Subcutaneous abdominal adipose tissue (tissue), 5 donors: ENCODE results near the gene UST.
A peak's percentile ranks its signal among the peaks of the same experiment; 100 is the strongest.
"Not testable (repeated sequence)": the region's sequence is repeated elsewhere in the genome, so short reads cannot be mapped to it uniquely, and the experiment has no call there.

Experiments used
- H3K27ac ChIP-seq: one replicate; pipeline ENCODE4 v1.7.0; 2013; ENCODE audit warnings: low read depth, mild to moderate bottlenecking, inconsistent platforms, low read length, moderate library complexity
- H3K27me3 ChIP-seq, 5 donors: one replicate each; pipeline ENCODE4 v1.7.0; 2013; ENCODE audit warnings: low read length in 5 of 5, inconsistent platforms in 1 of 5; ENCODE audit not compliant: control insufficient read depth in 5 of 5, insufficient read depth in 4 of 5
- H3K36me3 ChIP-seq, 5 donors: one replicate each; pipeline ENCODE4 v1.7.0; 2013; ENCODE audit warnings: low read length in 5 of 5; ENCODE audit not compliant: control insufficient read depth in 5 of 5, insufficient read depth in 5 of 5
- H3K4me1 ChIP-seq, 5 donors: one replicate each; pipeline ENCODE4 v1.7.0; 2013; ENCODE audit warnings: low read length in 5 of 5, mild to moderate bottlenecking in 3 of 5, moderate library complexity in 1 of 5; ENCODE audit not compliant: control insufficient read depth in 5 of 5, insufficient read depth in 5 of 5
- H3K4me3 ChIP-seq, 5 donors: one replicate each; pipeline ENCODE4 v1.7.0; 2013; ENCODE audit warnings: low read length in 5 of 5, low read depth in 1 of 5
- H3K9ac ChIP-seq, 5 donors: one replicate each; pipeline ENCODE4 v1.7.0; 2013; ENCODE audit warnings: low read length in 5 of 5, mild to moderate bottlenecking in 4 of 5, moderate library complexity in 3 of 5
- H3K9me3 ChIP-seq, 5 donors: one replicate each; pipeline ENCODE4 v1.7.0; 2013; ENCODE audit warnings: low read length in 5 of 5; ENCODE audit not compliant: control insufficient read depth in 5 of 5
- donor health status: healthy.
- donor health status: healthy.
- donor health status: healthy.
- donor health status: healthy.
- donor health status: healthy.

UST gene

GRCh38 chr6:148868901-148869300 lies 122.1 kb downstream of the UST start:
- Histone ChIP-seq H3K9me3 (no peaks in the 10 kb centered on the region), H3K36me3 (no peaks in the 10 kb centered on the region), H3K9ac (no peak overlapping the region), H3K4me3 (no peak overlapping the region), H3K27ac (no peak overlapping the region), H3K27me3 (no peaks in the 10 kb centered on the region), H3K4me1 (no peaks in the 10 kb centered on the region)

GRCh38 chr6:148869585-148869984 lies 122.8 kb downstream of the UST start:
- H3K27me3 ChIP-seq = no peaks in the 10 kb centered on the region
- no peak overlapping the region for H3K27ac ChIP-seq
- H3K4me1 ChIP-seq = peaks cover 0 to 3% (median under 1%) of the 10 kb centered on the region in 5 donors
- H3K36me3 ChIP-seq = no peaks in the 10 kb centered on the region
- no peak overlapping the region for H3K9ac ChIP-seq
- no peak overlapping the region for H3K4me3 ChIP-seq
- H3K9me3 ChIP-seq = no peaks in the 10 kb centered on the region

GRCh38 chr6:148873154-148873553 lies 126.3 kb downstream of the UST start:
- no peaks in the 10 kb centered on the region for H3K36me3 ChIP-seq
- no peak overlapping the region for H3K9ac ChIP-seq
- no peak overlapping the region for H3K27ac ChIP-seq
- no peaks in the 10 kb centered on the region for H3K27me3 ChIP-seq
- H3K9me3 ChIP-seq = no peaks in the 10 kb centered on the region
- no peak overlapping the region for H3K4me3 ChIP-seq
- H3K4me1 ChIP-seq = peaks cover 2 to 9% (median 7%) of the 10 kb centered on the region in 5 donors

DNA sequence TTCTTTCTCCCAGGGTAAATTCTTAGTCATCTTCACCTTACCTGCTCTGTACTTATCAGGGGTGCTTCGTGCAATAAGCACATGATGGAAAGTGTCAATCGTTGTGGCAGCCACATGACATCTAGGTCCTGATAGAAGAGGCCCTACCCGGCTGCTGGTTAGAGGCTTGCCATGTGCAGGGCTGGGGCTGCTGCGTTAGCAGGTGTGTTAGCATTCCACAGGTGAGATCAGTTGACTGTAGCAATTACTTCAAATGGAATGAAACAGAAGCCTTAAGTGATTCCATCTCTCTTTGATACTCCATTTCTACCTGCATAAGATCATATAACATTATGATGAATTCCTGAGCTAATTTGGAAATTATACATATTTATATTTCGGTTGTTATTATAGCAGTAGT lies 127.0 kb downstream of the UST start:
- no peaks in the 10 kb centered on the region for H3K9me3 ChIP-seq
- H3K4me1 ChIP-seq = peaks cover 2 to 9% (median 7%) of the 10 kb centered on the region in 5 donors
- H3K4me3 ChIP-seq = no peak overlapping the region
- no peak overlapping the region for H3K27ac ChIP-seq
- no peaks in the 10 kb centered on the region for H3K27me3 ChIP-seq
- no peaks in the 10 kb centered on the region for H3K36me3 ChIP-seq
- H3K9ac ChIP-seq = no peak overlapping the region

GRCh38 chr6:148874698-148875293 lies 128.0 kb downstream of the UST start:
- Histone ChIP-seq H3K9me3 (no peaks in the 10 kb centered on the region), H3K36me3 (no peaks in the 10 kb centered on the region), H3K4me1 (peaks cover 2 to 9% (median 7%) of the 10 kb centered on the region in 5 donors), H3K27me3 (no peaks in the 10 kb centered on the region), H3K4me3 (peak overlapping the region in 1 of 5 donors; percentile 39), H3K27ac (no peak overlapping the region), H3K9ac (no peak overlapping the region)

DNA sequence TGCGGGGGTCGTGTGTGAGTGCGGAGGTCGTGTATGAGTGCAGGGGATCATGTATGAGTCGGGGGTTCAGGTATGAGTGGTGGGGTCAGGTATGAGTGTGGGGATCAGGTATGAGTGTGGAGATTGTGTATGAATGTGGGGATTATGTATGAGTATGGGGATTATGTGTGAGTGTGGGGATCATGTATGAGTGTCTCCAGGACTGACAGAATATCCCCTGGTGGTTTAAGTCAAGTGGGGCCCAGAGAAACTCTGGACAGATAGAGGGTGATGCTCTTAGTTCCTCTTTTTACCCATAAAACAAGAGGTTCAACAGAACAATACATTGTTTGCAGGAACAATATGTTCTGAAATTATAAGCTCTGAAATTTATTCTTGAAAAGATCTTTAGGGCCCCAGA lies 131.9 kb downstream of the UST start:
- Histone ChIP-seq H3K4me1 (peaks cover 2 to 9% (median 7%) of the 10 kb centered on the region in 5 donors), H3K27me3 (no peaks in the 10 kb centered on the region), H3K36me3 (no peaks in the 10 kb centered on the region), H3K4me3 (no peak overlapping the region), H3K27ac (no peak overlapping the region), H3K9ac (no peak overlapping the region), H3K9me3 (no peaks in the 10 kb centered on the region)

DNA sequence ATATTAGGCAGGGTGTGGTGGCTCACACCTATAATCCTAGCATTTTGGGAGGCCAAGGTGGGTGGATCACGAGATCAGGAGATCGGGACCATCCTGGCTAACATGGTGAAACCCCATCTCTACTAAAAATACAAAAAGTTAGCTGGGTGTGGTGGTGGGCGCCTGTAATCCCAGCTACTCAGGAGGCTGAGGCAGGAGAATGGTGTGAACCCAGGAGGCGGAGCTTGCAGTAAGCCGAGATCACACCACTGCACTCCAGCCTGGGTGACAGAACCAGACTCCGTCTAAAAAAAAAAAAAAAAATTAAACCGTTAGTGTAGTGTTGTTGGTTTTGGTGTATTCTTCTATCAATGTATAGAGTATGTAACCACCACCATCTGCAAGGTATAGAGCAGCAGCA lies 133.9 kb downstream of the UST start:
- not testable (repeated sequence) for H3K4me1 ChIP-seq, H3K4me3 ChIP-seq, H3K9me3 ChIP-seq

GRCh38 chr6:148881593-148882311 lies 134.9 kb downstream of the UST start:
- Histone ChIP-seq H3K36me3 (no peaks in the 10 kb centered on the region), H3K4me3 (no peak overlapping the region), H3K27me3 (no peaks in the 10 kb centered on the region), H3K27ac (no peak overlapping the region), H3K9ac (no peak overlapping the region), H3K9me3 (no peaks in the 10 kb centered on the region), H3K4me1 (no peaks in the 10 kb centered on the region)

More for the DNA sequence above, 133.9 kb downstream of the UST start:
- not testable (repeated sequence) for H3K9ac ChIP-seq, H3K36me3 ChIP-seq, H3K27ac ChIP-seq, H3K27me3 ChIP-seq

DNA sequence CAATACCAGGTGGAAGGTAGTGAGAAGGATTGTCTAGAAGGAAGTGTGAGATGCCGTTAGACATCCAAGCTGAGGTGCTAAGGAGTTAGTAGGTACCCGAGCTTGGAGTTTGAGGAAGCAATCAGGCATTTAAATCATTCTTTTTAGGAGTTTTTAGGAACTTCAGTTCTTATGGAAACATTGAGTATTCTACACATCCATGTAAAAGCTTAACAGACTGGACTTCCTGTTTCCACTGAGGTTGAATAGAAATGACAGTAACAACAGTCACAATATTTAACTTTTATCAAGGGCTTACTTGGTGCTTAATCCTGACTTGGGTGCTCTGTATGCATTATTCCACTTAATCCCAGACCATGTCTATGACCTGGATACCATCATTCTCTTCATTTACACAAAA lies 136.4 kb downstream of the UST start:
- no peaks in the 10 kb centered on the region for H3K9me3 ChIP-seq

GRCh38 chr6:148884461-148884860 lies 137.6 kb downstream of the UST start:
- H3K9me3 ChIP-seq = no peaks in the 10 kb centered on the region
- no peak overlapping the region for H3K9ac ChIP-seq
- H3K4me1 ChIP-seq = peaks cover 0 to 8% (median 0%) of the 10 kb centered on the region in 5 donors
- H3K27ac ChIP-seq = no peak overlapping the region
- H3K27me3 ChIP-seq = no peaks in the 10 kb centered on the region
- no peaks in the 10 kb centered on the region for H3K36me3 ChIP-seq
- H3K4me3 ChIP-seq = no peak overlapping the region

More for the DNA sequence above, 136.4 kb downstream of the UST start:
- no peak overlapping the region for H3K9ac ChIP-seq
- H3K36me3 ChIP-seq = no peaks in the 10 kb centered on the region
- H3K4me1 ChIP-seq = no peaks in the 10 kb centered on the region
- no peak overlapping the region for H3K27ac ChIP-seq
- H3K27me3 ChIP-seq = no peaks in the 10 kb centered on the region
- no peak overlapping the region for H3K4me3 ChIP-seq
